GM19239 (cell line): ENCODE measurements around the gene SFMBT2.
"Not testable (repeated sequence)": the region's sequence is repeated elsewhere in the genome, so short reads cannot be mapped to it uniquely, and the experiment has no call there.

Experiments used
- DNase-seq: peaks from one replicate; pipeline ENCODE4 v3.0.0; 2011; ENCODE audit warnings: low spot score; ENCODE audit not compliant: insufficient read length
- FAIRE-seq: peaks from 2 replicates; lab custom pipeline; 2011; peaks lifted over from hg19 to GRCh38; lab: Jason Lieb, UNC

Gene SFMBT2

GRCh38 chr10:7245505-7245904, 165.3 kb downstream of the SFMBT2 start:
- DNase-seq (no peak), FAIRE-seq (no peak)

GRCh38 chr10:7243873-7244272, 167.0 kb downstream of the SFMBT2 start:
- DNase-seq (peak; percentile 22), FAIRE-seq (peak; percentile 97)

- FAIRE-seq: peak; percentile 35
Measured at GRCh38 chr10:7243139-7243538, 167.7 kb downstream of the SFMBT2 start.

GRCh38 chr10:7239312-7239985, 171.4 kb downstream of the SFMBT2 start:
- peak; percentile 44 for FAIRE-seq
- DNase-seq: no peak

More at GRCh38 chr10:7243139-7243538, 167.7 kb downstream of the SFMBT2 start:
- DNase-seq: no peak

DNA sequence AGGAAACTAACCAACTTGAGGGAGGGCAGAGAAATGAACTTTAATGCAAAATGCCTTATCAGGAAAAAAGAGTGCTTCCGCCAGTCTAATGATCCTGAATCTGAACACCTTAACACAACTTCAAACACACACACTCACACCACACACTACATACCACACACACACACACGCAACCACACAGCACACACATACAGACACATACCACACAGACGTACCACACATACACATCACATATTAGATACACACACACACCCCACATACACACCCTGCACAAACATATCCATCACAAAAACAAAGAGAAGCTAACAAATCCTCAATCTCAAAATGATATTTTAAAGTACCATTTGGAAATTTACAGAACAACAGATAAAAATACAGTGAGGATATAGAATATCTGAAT, 175.5 kb downstream of the SFMBT2 start:
- DNase-seq: no peak
- no peak for FAIRE-seq

GRCh38 chr10:7234109-7234508, 176.7 kb downstream of the SFMBT2 start:
- no peak for FAIRE-seq
- DNase-seq: no peak

DNA sequence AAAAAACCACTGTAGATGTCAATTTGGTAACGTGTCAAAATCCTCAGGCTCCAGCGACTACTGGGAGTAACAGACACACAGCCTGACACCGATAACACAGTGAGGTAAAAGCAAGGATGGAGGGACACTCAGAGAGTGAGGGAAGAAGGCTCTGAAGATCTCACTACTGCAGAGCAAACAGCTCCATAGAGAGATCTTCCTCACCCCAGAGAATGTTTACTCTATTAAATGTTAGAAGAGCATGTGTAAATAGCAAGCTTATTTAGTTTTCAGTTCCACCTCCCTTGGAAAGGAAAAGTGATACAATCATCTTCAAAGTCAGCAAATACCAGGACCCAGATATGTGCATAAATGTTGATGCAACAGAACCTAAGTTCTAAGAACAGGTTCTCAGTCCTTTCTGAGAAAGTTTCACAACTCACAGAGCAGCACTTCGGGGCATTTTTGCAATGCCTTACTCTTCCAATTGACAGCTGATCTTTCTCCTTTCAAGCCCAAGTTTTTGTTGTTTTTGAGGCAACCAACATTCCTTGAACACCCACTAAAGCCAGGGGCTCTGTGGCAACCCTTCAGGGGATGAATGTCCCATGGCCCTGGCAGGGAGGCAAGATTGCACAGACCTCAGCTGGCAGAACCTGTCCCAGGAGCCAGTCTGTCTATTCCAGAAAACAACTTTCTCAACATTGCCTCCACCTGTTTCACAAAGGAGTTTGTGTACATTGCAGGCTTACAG, 177.4 kb downstream of the SFMBT2 start:
- no peak for DNase-seq
- no peak for FAIRE-seq

GRCh38 chr10:7231509-7232414, 179.1 kb downstream of the SFMBT2 start:
- DNase-seq (no peak), FAIRE-seq (no peak)

- DNase-seq: no peak
- FAIRE-seq: no peak
Measured at GRCh38 chr10:7230951-7231350, 179.9 kb downstream of the SFMBT2 start.

DNA sequence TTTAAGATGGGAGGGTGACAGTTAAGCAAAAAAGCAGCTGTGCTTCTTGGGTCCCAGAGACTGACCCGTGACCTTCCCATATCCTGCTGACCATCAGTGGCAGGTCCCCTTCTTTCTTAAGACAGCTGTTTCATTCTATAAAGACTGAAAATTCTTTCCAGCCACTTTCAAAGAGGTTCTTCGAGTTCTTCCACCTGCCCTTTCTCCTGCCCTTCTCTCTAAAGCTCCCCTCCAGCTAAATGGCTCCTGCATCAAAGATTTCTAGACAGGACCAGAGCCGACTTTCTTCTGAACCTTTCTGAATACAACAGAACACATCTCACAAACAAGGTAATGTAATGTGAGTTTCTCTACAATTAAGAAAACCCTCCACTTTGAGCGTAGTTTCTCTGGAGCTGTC, 180.8 kb downstream of the SFMBT2 start:
- DNase-seq (no peak), FAIRE-seq (no peak)

DNA sequence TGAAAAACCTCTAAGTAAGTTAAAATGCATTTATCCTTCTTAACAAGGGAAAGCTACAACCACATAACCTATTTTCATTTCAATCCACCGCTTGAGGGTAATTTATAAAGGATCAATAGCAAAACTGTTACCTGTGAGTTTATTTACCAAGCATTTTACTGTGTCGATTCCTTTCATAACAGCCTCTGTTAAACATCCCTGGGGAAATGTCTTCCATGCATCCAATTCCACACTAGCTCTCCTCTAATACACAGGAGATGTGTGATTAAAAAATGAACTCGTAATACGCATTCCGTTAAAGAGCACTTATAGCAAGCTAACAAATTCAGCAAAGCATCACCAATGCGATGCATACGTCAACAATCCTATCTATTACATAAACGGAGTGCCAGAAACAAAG, 185.7 kb downstream of the SFMBT2 start:
- DNase-seq: no peak
- FAIRE-seq: no peak

- FAIRE-seq: peak; percentile 58
Measured at GRCh38 chr10:7218968-7219367, 191.9 kb downstream of the SFMBT2 start.

GRCh38 chr10:7212696-7213095, 198.1 kb downstream of the SFMBT2 start:
- not testable (repeated sequence) for FAIRE-seq, DNase-seq

More at GRCh38 chr10:7218968-7219367, 191.9 kb downstream of the SFMBT2 start:
- no peak for DNase-seq

DNA sequence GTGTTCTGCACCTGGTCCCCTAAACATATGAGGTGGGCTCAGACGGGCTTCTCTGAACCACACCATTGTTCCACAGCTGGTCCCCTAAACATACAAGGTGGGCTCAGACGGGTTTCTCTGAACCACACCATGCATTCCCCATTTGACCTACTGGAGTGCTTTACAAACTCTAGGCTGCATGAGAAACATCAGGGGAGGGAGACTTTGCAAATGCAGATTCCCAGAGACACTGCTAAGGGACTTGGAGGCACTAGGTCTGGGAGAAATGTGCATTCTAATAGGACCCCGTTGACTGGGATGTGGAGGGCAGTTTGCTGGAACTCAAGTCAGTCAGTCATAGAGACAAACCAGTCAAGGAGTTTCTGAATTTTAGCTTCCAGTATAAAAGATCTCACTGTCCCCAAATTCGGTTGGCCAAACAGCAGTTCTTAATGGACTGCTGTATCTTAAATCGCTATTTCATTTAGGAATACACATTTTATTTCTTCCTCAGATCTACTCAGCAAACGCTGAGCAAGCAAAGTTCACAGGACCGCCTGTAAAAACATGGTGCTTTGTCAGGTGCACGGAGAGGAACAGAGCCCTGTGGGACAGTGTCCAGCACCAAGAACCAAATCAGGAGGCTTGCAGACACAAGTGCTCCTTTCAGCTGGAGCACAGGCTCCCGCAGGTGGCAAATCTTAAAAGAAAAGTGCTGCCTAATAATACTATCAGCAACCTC, 198.8 kb downstream of the SFMBT2 start:
- FAIRE-seq (no peak), DNase-seq (no peak)

DNA sequence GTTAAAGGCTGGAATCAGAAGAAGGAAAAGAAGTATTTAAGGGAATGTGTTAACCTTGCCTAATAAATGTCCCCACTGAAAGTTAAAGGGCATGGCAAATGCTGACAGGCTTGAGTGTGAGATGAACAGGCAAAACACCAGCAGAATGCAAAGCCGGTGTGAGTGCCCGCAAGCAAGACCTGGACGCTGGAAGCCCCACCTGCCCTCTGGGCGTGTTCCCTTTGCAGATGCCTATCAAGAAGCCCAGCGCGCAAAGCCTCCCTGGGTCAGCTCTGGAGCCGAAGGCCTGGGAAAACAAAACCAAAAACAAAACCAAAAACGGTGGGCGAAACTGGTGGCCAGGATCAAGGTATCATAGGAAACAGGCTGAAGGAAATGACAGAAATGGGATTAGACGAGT, 200.3 kb downstream of the SFMBT2 start:
- FAIRE-seq: no peak
- no peak for DNase-seq

DNA sequence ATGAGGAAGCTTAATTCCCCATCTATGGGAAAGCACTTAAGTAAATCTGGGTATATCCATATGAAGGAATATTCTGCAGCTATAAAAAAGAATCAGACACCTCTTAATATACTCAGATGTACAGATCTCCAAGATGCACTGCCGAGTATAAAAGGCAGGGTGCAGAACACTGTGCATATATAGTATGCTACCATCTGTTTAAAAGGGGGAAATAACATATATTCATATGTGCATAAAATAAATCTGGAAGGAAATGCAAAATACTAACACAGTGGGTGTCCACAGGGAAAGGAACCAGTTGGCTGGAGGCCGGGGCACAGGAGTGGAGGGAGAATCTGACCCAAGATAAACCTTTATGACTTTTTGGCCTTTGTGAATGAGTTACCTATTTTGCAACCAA, 201.4 kb downstream of the SFMBT2 start:
- no peak for FAIRE-seq
- no peak for DNase-seq

DNA sequence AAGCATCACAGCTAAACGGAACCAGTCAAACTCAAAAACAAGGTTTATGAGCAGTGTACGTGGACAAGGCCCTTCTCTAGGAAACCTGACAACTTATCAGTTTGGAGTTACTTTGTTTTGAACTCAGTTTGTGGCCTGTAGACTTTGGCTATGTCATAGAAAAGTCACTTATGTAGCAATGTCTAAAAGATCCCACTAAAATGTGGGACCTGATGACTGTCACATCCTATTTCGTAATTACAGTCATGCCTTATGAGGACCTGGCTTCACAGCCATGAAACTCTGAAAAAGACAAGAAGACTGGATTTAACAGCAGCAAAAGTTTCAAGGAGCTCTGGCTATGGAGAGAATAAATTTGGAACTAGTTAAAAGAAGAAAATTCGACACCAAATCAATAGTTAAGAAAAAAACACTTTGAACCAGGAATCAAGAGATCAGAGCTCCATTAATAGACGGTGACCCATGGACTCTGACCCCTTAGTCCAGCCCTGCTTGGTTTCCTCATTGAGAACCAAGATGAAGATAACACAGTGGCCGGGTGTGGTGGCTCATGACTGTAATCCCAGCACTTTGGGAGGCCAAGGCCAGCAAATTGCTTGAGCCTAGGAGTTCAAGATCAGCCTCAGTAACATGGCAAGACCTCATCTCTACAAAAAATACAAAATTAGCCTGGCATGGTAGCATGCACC, 204.3 kb downstream of the SFMBT2 start:
- no peak for FAIRE-seq

DNA sequence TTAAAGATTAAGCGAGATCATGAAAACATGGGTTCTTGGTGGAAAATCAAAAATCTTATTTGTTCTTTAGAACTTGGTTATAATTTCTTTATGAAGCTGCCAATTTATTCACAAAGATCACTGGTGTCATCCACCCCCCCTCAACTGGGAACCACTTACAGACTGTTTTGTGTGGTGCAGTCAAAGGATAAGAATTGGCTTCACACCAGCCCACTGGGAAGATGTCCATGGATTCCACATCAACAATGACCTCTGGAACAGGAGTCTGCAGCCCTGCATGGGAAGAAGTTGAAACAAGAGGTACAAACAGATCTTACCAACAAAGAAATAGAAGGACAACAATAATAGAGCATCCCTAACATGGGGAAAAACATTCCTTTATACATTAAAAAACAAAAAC, 205.2 kb downstream of the SFMBT2 start:
- no peak for FAIRE-seq
- no peak for DNase-seq

More for the DNA sequence above, 204.3 kb downstream of the SFMBT2 start:
- DNase-seq: no peak

- DNase-seq (no peak), FAIRE-seq (no peak)
Measured at GRCh38 chr10:7202793-7203355, 208.0 kb downstream of the SFMBT2 start.
